IPS DF 4.7 (cell line): ENCODE measurements around the gene NTM.

Source experiments
- DNase-seq: peaks from one replicate; pipeline ENCODE4 v3.0.0-alpha.2; 2013; ENCODE audit warnings: low spot score; ENCODE audit errors: extremely low read depth

Gene NTM

DNA sequence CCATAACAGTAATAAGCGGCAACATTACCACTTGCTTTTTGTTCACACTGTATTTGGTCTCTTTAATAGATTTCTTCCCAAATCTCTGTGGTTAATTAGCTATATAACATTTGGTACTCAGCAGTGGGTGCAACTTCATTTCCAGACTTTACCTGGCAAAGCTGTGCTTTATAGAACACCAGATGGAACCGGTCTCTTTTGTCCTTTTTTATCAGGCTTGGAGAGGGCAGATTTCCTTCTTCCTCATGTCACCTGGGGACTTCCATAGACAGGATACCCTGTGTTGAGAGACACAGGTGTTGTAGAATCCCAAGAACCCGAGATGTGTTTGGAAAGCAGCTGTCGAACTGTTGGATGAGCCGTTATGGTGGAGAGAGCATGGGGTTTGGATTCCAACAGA, 393.7 kb downstream of the NTM start:
- DNase-seq, result no peak

GRCh38 chr11:131764649-131765048, 394.2 kb downstream of the NTM start:
- DNase-seq, result no peak

- no peak for DNase-seq
Measured at GRCh38 chr11:131766637-131767036, 396.2 kb downstream of the NTM start.

DNA sequence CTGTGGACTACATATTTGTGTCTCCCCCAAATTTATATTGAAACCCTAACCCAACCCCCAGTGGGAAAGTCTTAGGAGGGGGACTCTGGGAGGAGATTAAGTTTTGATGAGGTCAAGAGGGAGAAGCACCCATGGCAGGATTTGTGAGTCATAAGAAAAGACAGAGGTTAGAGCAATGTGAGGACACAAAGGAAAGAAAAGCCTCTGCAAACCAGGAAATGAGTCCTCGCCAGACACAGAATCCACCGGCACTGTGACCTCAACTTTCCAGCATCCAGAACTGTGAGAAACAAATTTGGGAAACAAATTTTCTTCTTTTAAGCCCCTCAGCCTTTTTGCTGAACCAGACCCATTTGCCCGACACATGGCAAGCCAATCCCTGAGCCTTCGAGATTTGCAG, 397.0 kb downstream of the NTM start:
- no peak for DNase-seq

DNA sequence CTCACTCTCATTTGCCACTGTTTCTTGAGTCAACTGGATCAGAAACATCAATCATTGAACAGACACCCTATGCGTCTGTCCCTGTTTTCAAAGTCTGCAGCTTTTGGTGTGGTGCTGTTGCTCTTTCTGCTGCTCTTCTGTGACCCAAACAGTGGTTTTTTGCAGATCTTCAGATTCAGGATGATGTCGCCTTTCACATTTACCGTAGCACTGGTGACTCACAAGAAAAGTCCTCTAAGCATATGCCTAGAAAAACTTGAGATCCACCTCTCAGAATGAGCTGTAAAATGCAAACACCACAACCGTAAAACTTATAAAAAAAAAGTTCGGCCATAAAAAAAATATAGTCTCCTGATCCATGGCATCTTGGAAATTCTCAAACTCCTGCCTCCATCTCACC, 400.4 kb downstream of the NTM start:
- no peak for DNase-seq

- no peak for DNase-seq
Measured at GRCh38 chr11:131771471-131771870, 401.1 kb downstream of the NTM start.

GRCh38 chr11:131773626-131774025, 403.2 kb downstream of the NTM start:
- DNase-seq, result no peak

DNA sequence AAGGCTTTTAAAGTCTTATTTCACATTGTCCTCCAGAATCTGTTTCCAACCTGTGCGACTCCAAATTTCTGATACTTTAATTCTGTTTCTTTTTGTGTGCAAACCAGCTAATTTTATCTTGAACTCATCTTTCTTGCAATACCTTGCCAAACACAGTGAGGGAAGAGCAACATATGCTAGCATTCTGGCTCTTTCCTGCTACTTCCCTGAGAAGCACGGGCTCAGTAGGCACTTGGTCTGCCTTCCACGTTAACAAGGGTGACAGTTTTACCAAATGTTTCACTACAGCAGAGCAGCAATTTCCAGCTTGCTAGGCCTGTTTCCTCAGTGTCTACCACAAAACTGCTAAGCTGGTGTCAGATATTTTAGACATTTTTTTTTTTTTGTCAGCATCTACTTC, 405.8 kb downstream of the NTM start:
- DNase-seq, result no peak

DNA sequence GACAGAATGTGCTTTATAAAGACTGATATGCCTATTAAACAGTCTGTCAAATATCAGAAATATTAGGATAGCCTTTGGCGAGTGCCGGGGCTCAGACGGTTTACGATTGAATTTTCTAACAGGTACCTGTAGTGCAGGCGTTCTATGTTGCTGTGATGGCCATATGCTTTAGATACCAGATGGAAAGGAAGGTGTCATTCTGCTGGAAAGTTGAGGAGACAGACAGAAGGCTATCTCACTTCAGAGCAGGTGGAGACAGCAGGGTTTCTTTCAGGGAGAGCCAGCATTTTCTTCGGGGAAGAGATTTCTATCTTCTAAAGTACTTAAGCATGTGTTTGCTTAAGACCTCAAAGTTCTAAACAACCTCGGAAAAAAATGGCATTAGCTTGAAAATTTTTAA, 415.4 kb downstream of the NTM start:
- DNase-seq, result no peak

DNA sequence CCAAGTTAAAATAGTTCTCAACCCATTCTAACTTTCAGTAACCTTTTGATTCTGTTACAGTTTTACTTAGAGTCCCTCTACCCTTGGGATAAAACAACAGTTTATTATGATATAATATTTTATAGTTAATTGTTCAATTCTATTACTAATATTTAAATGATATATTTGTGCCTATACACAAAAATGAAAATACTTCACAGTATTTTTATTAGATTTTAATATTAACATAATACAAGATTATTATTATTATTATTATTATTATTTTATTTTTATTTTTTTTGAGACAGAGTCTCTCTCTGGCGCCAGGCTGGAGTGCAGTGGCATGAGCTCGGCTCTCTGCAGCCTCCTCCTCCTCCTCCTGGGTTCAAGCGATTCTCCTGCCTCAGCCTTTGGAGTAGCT, 416.7 kb downstream of the NTM start:
- no peak for DNase-seq

- no peak for DNase-seq
Measured at GRCh38 chr11:131790586-131790985, 420.2 kb downstream of the NTM start.

DNA sequence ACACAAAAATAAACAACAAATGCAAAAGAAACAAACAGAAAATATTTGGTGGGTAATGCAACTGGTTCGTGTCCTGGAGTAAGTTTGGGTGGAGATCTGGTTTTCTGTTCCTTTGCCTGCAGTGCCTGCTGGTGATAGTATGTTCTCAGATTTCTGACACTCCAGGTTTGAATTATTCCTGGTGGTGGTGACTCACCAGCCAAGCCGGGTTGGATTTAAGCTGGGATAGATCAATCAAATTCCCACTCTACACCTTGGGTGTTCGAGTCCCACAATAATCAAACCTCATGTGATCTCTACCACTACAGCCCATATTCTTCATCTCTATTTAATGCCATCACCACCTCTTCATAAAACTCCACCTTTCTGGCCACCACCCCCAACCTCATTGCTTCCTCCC, 421.8 kb downstream of the NTM start:
- DNase-seq, result no peak

DNA sequence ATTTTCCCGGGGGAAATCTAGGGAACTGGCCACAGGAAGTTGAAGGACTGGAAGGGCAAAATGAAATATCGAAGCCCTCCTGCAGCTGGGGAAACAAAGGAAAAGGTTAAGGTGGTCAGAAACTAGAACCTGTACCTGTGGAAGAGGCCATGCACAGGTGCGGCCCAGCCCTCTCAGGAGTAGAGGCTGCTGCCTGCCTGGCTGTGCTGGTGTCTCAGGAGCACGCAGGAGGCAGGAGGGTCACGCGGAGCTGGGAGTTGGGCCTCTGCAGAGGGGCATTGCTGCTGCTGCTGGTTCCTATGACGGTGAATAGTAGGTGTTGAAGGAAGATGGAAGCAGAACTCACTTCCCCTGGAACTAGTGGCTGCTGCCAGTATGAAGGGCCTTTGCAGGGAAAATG, 425.7 kb downstream of the NTM start:
- no peak for DNase-seq

DNA sequence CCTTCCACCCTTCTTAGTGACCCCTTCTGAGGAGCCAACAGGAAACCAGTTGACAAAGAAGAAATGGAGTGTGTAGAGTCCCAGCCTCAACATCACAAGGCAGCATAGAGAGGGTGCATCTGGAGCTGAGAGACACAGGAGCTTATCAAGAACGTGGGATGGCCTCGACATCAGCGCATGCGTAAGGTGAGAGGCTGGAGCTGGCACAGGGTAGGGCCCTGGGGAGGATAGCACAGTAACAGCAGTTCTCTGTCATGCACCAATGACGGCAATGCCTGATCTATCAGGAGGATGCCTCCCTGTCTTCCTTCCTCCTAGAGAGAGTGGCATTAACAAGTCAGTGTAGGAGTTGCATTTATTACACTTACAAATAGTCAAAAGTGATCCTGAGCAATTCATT, 426.1 kb downstream of the NTM start:
- no peak for DNase-seq

GRCh38 chr11:131800452-131800851, 430.0 kb downstream of the NTM start:
- no peak for DNase-seq

DNA sequence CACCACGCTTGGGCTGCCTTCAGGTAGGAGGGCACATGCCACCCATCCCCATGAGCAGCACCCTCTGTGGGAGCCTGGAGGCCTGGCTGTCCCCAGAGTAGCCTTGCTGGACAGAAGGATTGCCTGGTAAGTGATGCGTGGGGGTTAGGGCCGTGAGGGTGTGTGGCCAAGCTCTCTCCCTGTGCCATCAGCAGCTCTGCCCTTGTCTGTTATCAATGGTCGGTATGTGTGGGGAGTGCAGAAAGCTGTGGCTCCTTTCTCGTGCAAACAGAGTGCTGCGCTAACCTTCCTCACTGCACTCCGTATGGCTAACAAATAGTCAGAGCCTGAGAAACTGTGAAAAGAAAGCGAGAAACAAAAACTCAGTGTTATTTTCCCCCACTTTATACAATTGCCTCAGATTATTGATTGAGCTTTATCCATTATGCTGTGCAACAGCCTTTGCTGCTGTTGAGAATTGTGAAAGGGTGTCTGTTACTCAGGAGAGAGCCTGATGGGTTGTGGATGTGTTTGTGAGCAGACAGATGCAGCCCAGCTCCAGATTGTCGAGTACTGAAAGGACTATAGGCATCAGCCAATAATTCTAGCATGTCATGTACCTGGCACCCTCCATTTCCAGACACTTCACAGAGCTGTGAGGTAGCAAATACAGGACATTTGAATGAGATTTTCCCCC, 432.2 kb downstream of the NTM start:
- DNase-seq, result no peak

GRCh38 chr11:131807876-131808275, 437.5 kb downstream of the NTM start:
- no peak for DNase-seq

GRCh38 chr11:131808470-131808869, 438.1 kb downstream of the NTM start:
- DNase-seq, result no peak

- no peak for DNase-seq
Measured at GRCh38 chr11:131809203-131809918, 438.9 kb downstream of the NTM start.

DNA sequence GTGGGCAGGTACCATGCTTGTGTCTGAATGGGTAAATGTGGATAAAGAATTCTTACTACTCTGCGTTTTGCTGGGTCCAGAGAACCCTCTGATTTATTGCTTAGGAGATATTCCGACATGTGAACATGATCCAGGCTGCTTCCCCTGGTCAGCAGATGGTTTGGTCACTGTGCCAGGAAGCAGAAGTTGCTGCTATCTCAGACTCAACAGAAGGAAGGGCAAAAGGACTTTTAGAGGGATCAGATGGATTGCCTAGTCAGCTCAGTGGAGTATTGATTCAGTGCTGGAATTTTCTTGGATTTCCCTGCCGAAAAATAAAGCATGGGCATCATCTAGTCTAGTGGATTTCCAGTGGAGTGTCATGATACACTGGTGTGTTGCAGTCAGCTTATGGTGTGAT, 440.1 kb downstream of the NTM start:
- DNase-seq, result no peak

DNA sequence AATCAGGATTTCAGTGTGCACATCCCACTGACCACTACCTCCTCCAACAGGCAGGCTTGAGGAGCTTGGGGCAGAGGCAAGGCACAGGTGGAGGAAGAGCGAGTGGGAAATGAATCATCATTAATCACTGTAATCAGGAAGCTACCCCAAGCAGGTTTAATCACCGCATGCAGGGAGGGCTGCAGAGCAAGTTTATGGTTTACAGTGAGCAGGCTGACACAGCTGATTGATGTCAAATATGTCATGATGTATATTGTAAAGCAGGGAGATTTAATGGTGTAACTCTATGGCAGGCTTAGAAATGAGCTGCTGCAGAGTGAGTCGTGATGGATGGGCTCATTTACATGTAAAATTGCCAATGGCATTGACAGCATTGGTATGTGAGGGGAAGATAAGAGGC, 441.0 kb downstream of the NTM start:
- DNase-seq, result no peak

GRCh38 chr11:131814108-131814507, 443.7 kb downstream of the NTM start:
- no peak for DNase-seq

DNA sequence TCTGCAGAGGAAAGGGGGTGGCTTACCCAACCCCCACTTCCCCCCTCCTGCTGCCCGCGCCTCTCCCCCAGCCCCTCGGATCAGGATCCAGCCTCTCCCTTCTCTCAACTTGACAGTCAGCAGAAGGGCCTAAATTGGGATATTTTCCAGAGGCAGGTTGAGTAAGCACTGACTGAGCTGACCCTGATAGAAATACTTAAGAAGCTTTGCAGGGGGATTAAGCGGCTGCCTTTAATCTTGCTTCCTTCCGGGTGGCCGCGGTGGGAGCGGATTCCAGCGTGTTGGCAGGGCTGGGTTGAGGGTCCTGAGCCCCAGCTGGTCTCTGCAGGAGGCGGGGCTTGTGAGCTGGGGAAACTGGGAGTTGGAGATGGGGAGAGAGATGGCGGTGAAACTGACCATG, 445.2 kb downstream of the NTM start:
- DNase-seq, result no peak
